Sigmoid colon (tissue), 4 donors: Measurements from ENCODE around the gene UNC5C.

Experiments
- EP300 ChIP-seq, 4 donors: sonication (generic); formaldehyde crosslinking; IDR thresholded peaks; one replicate each; pipeline ENCODE4 v1.6.1; 2017; ENCODE audit warnings: antibody characterized with exemption in 4 of 4
- POLR2A ChIP-seq, 2 donors: fragments of 450-650 bp; IDR thresholded peaks; one replicate each; pipeline ENCODE4 v1.6.1; 2016; ENCODE audit warnings: antibody characterized with exemption in 2 of 2, mild to moderate bottlenecking in 2 of 2, moderate library complexity in 2 of 2
- TF ChIP-seq, protein P1 (sequence below), 4 experiments: fragments of 450-650 bp in 3 of 4; fragments of 200-600 bp in 1 of 4; IDR thresholded peaks; one replicate each; pipeline ENCODE4 v1.5.1; 2016 to 2019; ENCODE audit warnings: antibody characterized with exemption in 4 of 4, mild to moderate bottlenecking in 3 of 4, moderate library complexity in 2 of 4

DNA sequence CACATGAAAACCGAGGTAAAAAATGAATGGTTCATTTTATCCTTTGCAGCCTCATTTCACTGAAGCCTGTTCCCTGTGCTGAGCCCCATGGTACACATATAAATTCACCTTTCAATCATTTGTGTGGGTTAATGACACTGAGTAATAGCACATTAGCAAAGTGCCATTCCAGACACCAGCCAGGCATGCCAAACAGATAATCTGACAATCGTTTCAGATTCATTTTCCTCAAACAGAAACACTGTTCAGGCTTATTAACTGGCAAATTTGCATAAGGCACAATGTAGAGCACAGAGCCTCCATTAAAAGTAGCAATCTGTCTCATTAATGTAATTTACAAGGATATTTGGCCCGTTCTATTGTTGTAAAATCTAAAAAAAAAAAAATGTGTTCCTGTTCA, 76.2 kb downstream of the UNC5C start:
- TF ChIP-seq POLR2A (IDR thresholded peaks at IDR 0.05) (no peak), EP300 (IDR thresholded peaks at IDR 0.05) (no peak)
- TF ChIP-seq, protein P1, sequence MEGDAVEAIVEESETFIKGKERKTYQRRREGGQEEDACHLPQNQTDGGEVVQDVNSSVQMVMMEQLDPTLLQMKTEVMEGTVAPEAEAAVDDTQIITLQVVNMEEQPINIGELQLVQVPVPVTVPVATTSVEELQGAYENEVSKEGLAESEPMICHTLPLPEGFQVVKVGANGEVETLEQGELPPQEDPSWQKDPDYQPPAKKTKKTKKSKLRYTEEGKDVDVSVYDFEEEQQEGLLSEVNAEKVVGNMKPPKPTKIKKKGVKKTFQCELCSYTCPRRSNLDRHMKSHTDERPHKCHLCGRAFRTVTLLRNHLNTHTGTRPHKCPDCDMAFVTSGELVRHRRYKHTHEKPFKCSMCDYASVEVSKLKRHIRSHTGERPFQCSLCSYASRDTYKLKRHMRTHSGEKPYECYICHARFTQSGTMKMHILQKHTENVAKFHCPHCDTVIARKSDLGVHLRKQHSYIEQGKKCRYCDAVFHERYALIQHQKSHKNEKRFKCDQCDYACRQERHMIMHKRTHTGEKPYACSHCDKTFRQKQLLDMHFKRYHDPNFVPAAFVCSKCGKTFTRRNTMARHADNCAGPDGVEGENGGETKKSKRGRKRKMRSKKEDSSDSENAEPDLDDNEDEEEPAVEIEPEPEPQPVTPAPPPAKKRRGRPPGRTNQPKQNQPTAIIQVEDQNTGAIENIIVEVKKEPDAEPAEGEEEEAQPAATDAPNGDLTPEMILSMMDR (IDR thresholded peaks at IDR 0.05): no peak
